Activated CD4-positive, alpha-beta T cell treated with anti-CD3 and anti-CD28 coated beads, Interleukin-2, amount 10 ng/mL, durations not matched to agents 24 days and 14 days (primary cell): ENCODE data around the gene THBS1. TPM values are rescaled to one million over a fixed set of nuclear protein-coding genes. Genes with fewer than 3 reads are reported as not detected.
A peak's percentile ranks its signal among the peaks of the same experiment; 100 is the strongest.

Experiments used
- DNase-seq: peaks from one replicate; pipeline ENCODE4 v3.0.0; 2022
- H3K27ac Mint-ChIP-seq: one replicate; pipeline ENCODE4 v1.8.0; 2022; ENCODE audit warnings: mild to moderate bottlenecking, mixed read lengths
- H3K27me3 Mint-ChIP-seq: one replicate; pipeline ENCODE4 v1.8.0; 2022; ENCODE audit warnings: mixed read lengths
- H3K36me3 Mint-ChIP-seq: one replicate; pipeline ENCODE4 v1.8.0; 2022; ENCODE audit warnings: low read depth, mild to moderate bottlenecking, mixed read lengths
- H3K4me1 Mint-ChIP-seq: one replicate; pipeline ENCODE4 v1.8.0; 2021; ENCODE audit warnings: mixed read lengths
- H3K4me3 Mint-ChIP-seq: one replicate; pipeline ENCODE4 v1.8.0; 2022; ENCODE audit warnings: mild to moderate bottlenecking, moderate library complexity, mixed read lengths
- H3K9me3 Mint-ChIP-seq: one replicate; pipeline ENCODE4 v1.8.0; 2021; ENCODE audit warnings: mixed read lengths
- intact Hi-C: fragments of 100-400 bp; cut with micrococcal nuclease; formaldehyde crosslinking; loops from one replicate; pipeline ENCODE4 v1.15.1; 2023
- total RNA-seq: library from RNA; stranded (reverse); gene quantifications from 2 replicates; pipeline ENCODE4 v1.2.3, GENCODE V29; 2022

The THBS1 gene
- total RNA-seq, 1 donor from 2014 or later = 2.8 TPM

GRCh38 chr15:39553947-39554693 is 26.8 kb upstream of the THBS1 start:
- Mint-ChIP-seq H3K9me3 (no peaks in the 10 kb centered on the region), H3K27me3 (peaks cover 8% of the 10 kb centered on the region), H3K27ac (no peak overlapping the region), H3K4me3 (no peak overlapping the region), H3K4me1 (no peaks in the 10 kb centered on the region), H3K36me3 (no peaks in the 10 kb centered on the region)
- intact Hi-C loops = no loop called here
- DNase-seq = no peak

- Mint-ChIP-seq H3K4me3 (no peak overlapping the region), H3K4me1 (no peaks in the 10 kb centered on the region), H3K27me3 (peaks cover 7% of the 10 kb centered on the region), H3K9me3 (no peaks in the 10 kb centered on the region), H3K27ac (no peak overlapping the region), H3K36me3 (no peaks in the 10 kb centered on the region)
- intact Hi-C loops = no loop called here
- DNase-seq = no peak
Observed at GRCh38 chr15:39554746-39555387, 26.0 kb upstream of the THBS1 start.

GRCh38 chr15:39555885-39556284 is 25.0 kb upstream of the THBS1 start:
- Mint-ChIP-seq H3K9me3 (no peaks in the 10 kb centered on the region), H3K27ac (no peak overlapping the region), H3K4me1 (no peaks in the 10 kb centered on the region)

GRCh38 chr15:39556461-39556860 is 24.4 kb upstream of the THBS1 start:
- Mint-ChIP-seq H3K4me3 (no peak overlapping the region), H3K27me3 (peaks cover 8% of the 10 kb centered on the region), H3K4me1 (no peaks in the 10 kb centered on the region), H3K9me3 (no peaks in the 10 kb centered on the region), H3K27ac (no peak overlapping the region), H3K36me3 (no peaks in the 10 kb centered on the region)
- intact Hi-C loops = no loop called here
- DNase-seq = no peak

More at GRCh38 chr15:39555885-39556284, 25.0 kb upstream of the THBS1 start:
- intact Hi-C loops = no loop called here
- Mint-ChIP-seq H3K27me3 (peaks cover 10% of the 10 kb centered on the region), H3K4me3 (no peak overlapping the region), H3K36me3 (no peaks in the 10 kb centered on the region)
- DNase-seq = no peak

DNA sequence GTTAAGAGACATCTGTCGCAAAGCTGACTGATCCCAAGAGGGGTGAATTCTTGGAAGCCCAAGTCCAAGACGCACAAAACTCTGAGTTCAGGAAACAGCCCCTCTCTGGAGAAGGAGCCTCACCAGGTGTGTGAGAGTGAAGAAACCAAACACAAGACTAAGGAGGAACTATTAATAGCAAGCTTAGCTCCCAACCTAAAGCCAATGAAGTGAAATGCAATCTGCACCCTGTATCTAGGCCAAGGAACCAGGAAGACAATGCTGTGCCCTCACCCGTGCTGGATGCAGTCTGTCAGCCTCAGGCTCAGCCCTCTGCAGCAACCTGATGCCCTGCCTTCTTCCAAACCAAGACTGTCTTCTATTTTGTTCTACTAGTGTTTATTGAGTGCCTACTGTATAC is 22.5 kb upstream of the THBS1 start:
- no peaks in the 10 kb centered on the region for H3K9me3 Mint-ChIP-seq
- H3K27me3 Mint-ChIP-seq = peaks cover 10% of the 10 kb centered on the region
- intact Hi-C loops = no loop called here
- no peaks in the 10 kb centered on the region for H3K36me3 Mint-ChIP-seq
- H3K4me1 Mint-ChIP-seq = no peaks in the 10 kb centered on the region
- H3K27ac Mint-ChIP-seq = no peak overlapping the region
- H3K4me3 Mint-ChIP-seq = no peak overlapping the region
- DNase-seq = no peak

- H3K27me3 Mint-ChIP-seq = peaks cover 21% of the 10 kb centered on the region
- DNase-seq = no peak
- intact Hi-C loops = no loop called here
- no peak overlapping the region for H3K4me3 Mint-ChIP-seq
- H3K27ac Mint-ChIP-seq = no peak overlapping the region
- no peaks in the 10 kb centered on the region for H3K4me1 Mint-ChIP-seq
- H3K9me3 Mint-ChIP-seq = no peaks in the 10 kb centered on the region
- no peaks in the 10 kb centered on the region for H3K36me3 Mint-ChIP-seq
Observed at GRCh38 chr15:39564972-39565665, 15.8 kb upstream of the THBS1 start.

DNA sequence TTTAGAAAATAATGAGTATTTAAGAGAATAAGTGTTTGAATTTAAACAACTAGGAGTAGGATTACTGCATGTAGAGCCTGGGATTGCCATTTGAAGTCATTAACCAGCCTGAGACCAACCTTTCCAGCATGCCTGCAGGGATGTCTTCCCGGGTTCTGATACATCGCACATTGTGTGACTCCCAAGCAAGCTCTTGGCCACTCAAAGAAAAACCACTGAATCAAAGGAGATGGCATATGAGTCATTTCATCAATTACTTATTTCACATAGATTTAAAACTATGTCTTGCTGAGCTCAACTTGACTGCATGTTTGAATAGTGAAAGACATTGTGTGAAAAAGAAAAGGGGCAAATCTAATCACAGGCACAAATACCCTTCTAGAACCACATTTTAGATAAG is 15.0 kb upstream of the THBS1 start:
- H3K9me3 Mint-ChIP-seq = no peaks in the 10 kb centered on the region
- H3K27me3 Mint-ChIP-seq = peaks cover 21% of the 10 kb centered on the region

DNA sequence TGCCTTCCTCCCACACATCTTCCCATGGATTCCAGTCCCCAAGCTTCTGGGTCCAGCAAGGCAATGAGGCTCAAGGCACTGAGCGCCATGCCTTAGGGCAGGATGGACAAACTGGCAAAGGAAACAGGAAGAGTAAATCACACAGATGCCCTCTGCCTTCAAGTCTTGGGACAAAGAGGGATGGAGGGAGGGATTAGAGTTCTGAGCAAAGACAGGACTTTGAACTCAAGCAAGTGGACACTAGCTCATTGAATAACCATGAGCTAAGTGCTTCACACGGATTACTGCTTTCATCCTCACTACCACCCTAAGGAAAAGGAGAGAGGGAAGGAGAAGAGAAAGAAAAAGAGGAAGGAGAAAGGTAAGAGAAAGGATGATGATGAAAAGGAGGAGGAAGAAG is 7.6 kb upstream of the THBS1 start:
- intact Hi-C loops = no loop called here
- Mint-ChIP-seq H3K9me3 (no peaks in the 10 kb centered on the region), H3K27me3 (peaks cover 41% of the 10 kb centered on the region), H3K27ac (no peak overlapping the region), H3K4me1 (no peaks in the 10 kb centered on the region), H3K36me3 (no peaks in the 10 kb centered on the region), H3K4me3 (no peak overlapping the region)
- DNase-seq = no peak

More for the DNA sequence above, 15.0 kb upstream of the THBS1 start:
- Mint-ChIP-seq H3K36me3 (no peaks in the 10 kb centered on the region), H3K4me3 (no peak overlapping the region), H3K27ac (no peak overlapping the region), H3K4me1 (no peaks in the 10 kb centered on the region)
- intact Hi-C loops = no loop called here
- no peak for DNase-seq

- H3K4me3 Mint-ChIP-seq = no peak overlapping the region
- H3K4me1 Mint-ChIP-seq = peaks cover 1% of the 10 kb centered on the region
- H3K36me3 Mint-ChIP-seq = no peaks in the 10 kb centered on the region
- intact Hi-C loops = no loop called here
- peaks cover 47% of the 10 kb centered on the region for H3K27me3 Mint-ChIP-seq
- H3K9me3 Mint-ChIP-seq = no peaks in the 10 kb centered on the region
- DNase-seq = no peak
- H3K27ac Mint-ChIP-seq = no peak overlapping the region
Observed at GRCh38 chr15:39573844-39574243, 7.0 kb upstream of the THBS1 start.

DNA sequence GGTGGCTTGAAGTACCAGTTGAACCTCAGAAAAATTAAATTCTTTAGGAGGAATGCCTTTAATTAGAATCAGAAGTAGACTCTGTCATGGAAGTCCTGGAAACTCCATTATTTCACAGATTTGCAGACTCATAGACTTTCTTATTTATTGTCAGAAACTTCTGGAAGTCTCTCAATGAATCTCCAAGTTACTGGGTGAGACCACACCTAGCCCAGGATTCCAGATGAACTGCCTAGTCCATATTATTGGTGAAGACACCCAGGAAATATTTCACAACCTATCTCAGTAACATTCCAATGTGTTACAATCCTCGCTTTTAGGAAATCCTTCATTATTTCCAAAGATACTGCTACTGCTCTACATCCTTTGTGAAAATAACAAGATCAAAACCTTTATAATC is 6.5 kb upstream of the THBS1 start:
- Mint-ChIP-seq H3K4me1 (peaks cover 6% of the 10 kb centered on the region), H3K27ac (no peak overlapping the region), H3K27me3 (peaks cover 51% of the 10 kb centered on the region), H3K4me3 (no peak overlapping the region), H3K9me3 (no peaks in the 10 kb centered on the region), H3K36me3 (no peaks in the 10 kb centered on the region)
- no peak for DNase-seq
- intact Hi-C loops = no loop called here

GRCh38 chr15:39575180-39575579 is 5.7 kb upstream of the THBS1 start:
- intact Hi-C loops = no loop called here
- Mint-ChIP-seq H3K27me3 (peaks cover 54% of the 10 kb centered on the region), H3K4me3 (no peak overlapping the region), H3K27ac (no peak overlapping the region), H3K4me1 (peaks cover 11% of the 10 kb centered on the region), H3K36me3 (no peaks in the 10 kb centered on the region), H3K9me3 (no peaks in the 10 kb centered on the region)
- no peak for DNase-seq

GRCh38 chr15:39578851-39579486 is 1.9 kb upstream of the THBS1 start:
- intact Hi-C loops = no loop called here
- no peaks in the 10 kb centered on the region for H3K36me3 Mint-ChIP-seq
- H3K27me3 Mint-ChIP-seq = peaks cover 65% of the 10 kb centered on the region
- DNase-seq = no peak
- H3K9me3 Mint-ChIP-seq = no peaks in the 10 kb centered on the region
- peaks cover 25% of the 10 kb centered on the region for H3K4me1 Mint-ChIP-seq
- H3K4me3 Mint-ChIP-seq = no peak overlapping the region
- no peak overlapping the region for H3K27ac Mint-ChIP-seq

DNA sequence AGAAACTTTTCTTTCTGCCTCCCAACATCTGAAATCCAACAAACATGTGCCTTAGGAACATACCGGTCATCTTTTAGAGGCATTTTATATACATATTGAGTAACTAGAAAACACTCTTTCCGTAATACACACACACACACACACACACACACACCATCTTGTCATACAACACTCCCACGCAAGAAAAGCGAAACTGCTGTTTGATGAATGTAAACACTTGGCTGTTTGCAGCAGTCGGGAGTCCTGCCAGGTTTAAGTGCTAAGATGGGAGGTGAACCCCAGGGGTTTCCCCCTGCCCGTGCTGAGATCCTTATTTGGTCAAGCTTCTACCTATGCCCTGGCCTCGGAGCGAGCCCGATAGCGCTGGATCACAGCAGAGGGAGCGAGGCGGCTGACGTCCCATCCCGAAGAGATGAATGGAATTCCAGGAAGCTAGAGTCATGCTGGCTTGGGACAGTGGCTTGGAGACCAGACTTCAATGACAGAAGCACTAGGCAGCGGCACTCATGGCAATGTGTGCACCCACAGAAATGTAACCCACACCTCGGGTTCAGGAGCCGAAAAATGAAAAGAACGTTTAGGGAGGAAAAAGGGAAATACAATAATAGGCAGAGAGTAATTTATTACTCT is 1.3 kb upstream of the THBS1 start:
- peaks cover 65% of the 10 kb centered on the region for H3K27me3 Mint-ChIP-seq
- H3K36me3 Mint-ChIP-seq = no peaks in the 10 kb centered on the region
- peak overlapping the region; percentile 65 for H3K4me3 Mint-ChIP-seq
- peak overlapping the region; percentile 68 for H3K27ac Mint-ChIP-seq
- intact Hi-C loops = loop anchor here (1.0 to 5.0 kb wide), 6 partner anchors 45 to 872 kb away; no protein-coding TSS in a partner anchor
- peak; percentile 59 for DNase-seq
- H3K4me1 Mint-ChIP-seq = peaks cover 25% of the 10 kb centered on the region
- H3K9me3 Mint-ChIP-seq = no peaks in the 10 kb centered on the region
